ENCODE data around the gene CCDC194. TPM values are rescaled to one million over a fixed set of nuclear protein-coding genes. Genes with fewer than 3 reads are reported as not detected.

The CCDC194 gene, protein sequence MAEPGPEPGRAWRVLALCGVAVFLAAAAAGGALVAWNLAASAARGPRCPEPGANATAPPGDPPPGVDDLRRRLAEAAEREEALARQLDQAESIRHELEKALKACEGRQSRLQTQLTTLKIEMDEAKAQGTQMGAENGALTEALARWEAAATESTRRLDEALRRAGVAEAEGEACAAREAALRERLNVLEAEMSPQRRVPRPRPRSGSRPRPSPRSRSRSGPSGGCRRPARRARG
- not detected in 2 replicates for total RNA-seq (ENCODE audit: low replicate concordance)

DNA sequence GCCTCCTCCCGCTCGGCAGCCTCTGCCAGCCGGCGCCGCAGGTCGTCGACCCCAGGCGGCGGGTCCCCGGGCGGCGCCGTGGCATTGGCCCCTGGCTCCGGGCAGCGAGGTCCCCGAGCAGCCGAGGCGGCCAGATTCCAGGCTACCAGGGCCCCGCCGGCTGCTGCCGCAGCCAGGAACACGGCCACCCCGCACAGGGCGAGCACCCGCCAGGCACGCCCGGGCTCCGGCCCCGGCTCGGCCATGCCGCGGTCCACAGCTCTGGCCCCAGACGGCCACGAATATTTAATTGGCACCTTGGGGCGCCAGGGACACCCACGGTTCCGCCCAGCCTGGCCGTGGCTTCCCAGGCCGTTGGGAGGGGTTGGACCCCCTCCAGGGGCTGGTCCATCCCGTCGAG lies at the start of gene CCDC194:
Gene CCDC194, minus strand, starts transcription at position 283 of the 400 bp plus-strand sequence. Its CDS starts 38 bp downstream, at position 245.

DNA sequence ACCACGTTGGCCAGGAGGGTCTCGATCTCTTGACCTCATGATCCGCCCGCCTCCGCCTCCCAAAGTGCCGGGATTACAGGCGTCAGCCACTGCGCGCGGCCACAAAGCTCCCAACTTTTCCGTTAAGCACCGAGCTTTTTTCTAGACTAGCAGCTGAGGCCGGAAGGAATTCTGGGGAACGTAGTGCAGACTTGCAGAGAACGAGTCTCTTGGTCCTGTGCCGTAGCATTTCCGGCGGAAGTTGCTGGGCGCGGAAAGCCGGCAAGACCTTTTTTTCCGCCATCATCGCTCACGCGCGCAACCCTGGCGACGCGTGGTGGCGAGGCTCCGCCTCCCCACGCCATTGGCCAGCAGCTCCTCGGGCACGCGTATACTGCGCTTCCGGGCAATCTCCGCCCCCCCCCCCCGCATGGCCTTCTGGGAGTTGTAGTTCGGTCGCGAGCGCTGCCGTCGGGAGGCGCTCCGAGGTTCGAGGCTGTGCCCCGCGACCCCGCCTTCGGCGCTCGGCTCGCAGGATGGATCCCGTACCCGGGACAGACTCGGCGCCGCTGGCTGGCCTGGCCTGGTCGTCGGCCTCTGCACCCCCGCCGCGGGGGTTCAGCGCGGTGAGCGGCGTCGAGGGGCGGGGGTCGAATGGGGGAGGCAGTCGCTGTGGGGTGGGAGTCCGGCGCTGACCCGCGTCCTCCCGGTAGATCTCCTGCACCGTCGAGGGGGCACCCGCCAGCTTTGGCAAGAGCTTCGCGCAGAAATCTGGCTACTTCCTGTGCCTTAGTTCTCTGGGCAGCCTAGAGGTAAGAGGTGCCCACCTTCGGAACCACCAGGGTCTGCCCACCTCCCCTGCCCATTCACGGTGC lies 25.9 kb upstream of the CCDC194 start, which contains the start of gene MVB12A:
Gene MVB12A, plus strand, starts transcription at position 427 of the 854 bp plus-strand sequence. Its CDS starts 89 bp downstream, at position 516.

DNA sequence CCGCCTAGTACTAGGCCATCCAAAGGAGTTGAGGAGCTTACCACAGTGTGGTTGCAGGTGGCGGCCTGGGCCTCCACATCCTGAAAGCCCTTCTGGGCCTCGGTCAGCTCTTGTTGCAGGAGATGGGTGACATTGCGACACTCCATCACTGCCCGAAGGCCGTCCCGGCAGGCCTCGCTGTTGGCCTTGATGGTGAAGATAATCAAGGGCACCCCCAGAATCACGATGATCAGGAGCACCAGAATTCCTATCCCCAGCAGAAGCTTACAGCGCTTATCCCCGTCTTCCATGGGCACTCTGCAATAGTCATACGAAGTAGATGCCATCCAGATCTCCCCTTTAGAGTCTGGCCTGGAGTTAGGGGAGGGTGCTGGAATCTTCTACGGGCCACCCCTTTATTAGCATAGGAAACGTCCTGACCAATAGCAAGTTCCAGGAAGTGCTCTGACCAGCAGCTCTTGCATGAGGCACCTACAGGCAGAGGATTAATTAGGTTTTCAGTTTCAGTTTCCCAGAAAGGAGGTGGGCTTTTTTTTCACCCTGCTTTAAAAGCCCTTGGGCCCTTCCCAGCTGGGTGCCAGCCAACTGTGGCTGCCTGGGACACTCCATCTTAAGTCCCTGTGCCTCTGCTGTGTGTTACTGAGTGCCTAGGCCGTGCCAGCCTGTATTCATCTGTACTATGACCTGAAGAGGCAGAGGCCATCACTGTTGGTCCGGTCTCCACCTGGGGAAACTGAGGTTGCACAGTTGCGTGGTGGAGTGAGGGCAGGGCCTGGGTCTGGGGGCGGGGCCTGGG lies 11.5 kb upstream of the CCDC194 start, which contains the start of gene BST2:
Gene BST2, minus strand, starts transcription at position 381 of the 796 bp plus-strand sequence. Its CDS starts 55 bp downstream, at position 326.

DNA sequence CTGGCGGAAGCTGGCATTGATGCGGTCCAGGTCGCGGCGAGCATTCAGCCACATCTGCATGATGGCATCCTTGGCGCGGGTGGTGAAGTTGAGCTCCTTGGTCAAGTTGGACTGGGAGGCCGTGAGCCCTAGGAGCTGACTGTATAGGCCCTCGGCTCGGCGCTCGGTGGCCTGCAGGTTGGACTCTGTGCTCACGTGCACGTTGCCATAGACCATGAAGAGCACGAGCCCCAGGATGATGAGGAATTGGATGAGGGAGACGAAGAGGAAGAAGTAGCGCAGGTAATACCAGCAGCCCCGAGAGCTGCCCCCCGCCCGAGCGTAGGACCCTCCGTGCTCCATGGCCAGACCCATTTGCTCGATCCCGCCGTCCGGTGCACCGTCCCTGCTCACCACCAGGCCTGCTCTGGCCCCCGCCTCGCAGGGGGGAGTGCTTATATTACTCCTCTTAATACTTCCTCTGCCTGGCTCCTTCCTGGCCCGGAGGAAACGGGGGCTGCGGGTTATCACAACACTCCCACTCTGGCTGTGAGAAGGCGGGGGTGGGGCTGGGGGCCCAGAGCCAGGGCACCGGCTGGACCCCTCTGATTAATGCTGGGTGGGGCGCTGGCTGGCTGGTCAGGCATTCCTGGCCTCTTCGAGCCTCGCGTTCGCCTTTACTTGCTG lies 16.9 kb downstream of the CCDC194 start, which contains the start of gene PLVAP:
Gene PLVAP, minus strand, starts transcription at position 408 of the 666 bp plus-strand sequence. Its CDS starts 54 bp downstream, at position 354.

Other genes with a start within 250 kb of the CCDC194 start
- gene USE1, start 178.8 kb downstream of the CCDC194 start, total RNA-seq (ENCODE audit: low replicate concordance), result 29.6 and 48.1 TPM in 2 replicates
- gene OCEL1, start 168.0 kb downstream of the CCDC194 start, total RNA-seq (ENCODE audit: low replicate concordance), result 0.94 and 4.0 TPM in 2 replicates
- 17.8 and 50.4 TPM in 2 replicates for gene NR2F6, start 148.3 kb downstream of the CCDC194 start, total RNA-seq (ENCODE audit: low replicate concordance)
- gene USHBP1, start 129.5 kb downstream of the CCDC194 start, total RNA-seq (ENCODE audit: low replicate concordance), result 1.1 TPM in 1 of 2 replicates, not detected in the other
- 96.8 and 107 TPM in 2 replicates for gene BABAM1, start 126.8 kb downstream of the CCDC194 start, total RNA-seq (ENCODE audit: low replicate concordance)
- 0.12 and 0.38 TPM in 2 replicates for gene ANKLE1, start 112.3 kb downstream of the CCDC194 start, total RNA-seq (ENCODE audit: low replicate concordance)
- 5.3 and 7.5 TPM in 2 replicates for gene ABHD8, start 90.8 kb downstream of the CCDC194 start, total RNA-seq (ENCODE audit: low replicate concordance)
- 17.9 and 27.8 TPM in 2 replicates for gene MRPL34, start 88.3 kb downstream of the CCDC194 start, total RNA-seq (ENCODE audit: low replicate concordance)
- 8.4 and 34.8 TPM in 2 replicates for gene DDA1, start 84.6 kb downstream of the CCDC194 start, total RNA-seq (ENCODE audit: low replicate concordance)
- 3.3 and 4.8 TPM in 2 replicates for gene ANO8, start 59.3 kb downstream of the CCDC194 start, total RNA-seq (ENCODE audit: low replicate concordance)
- 7.6 and 13.2 TPM in 2 replicates for gene GTPBP3, start 56.6 kb downstream of the CCDC194 start, total RNA-seq (ENCODE audit: low replicate concordance)
- gene PLVAP, start 16.9 kb downstream of the CCDC194 start, total RNA-seq (ENCODE audit: low replicate concordance), result 0.08 and 1.1 TPM in 2 replicates
- gene BST2, start 11.4 kb upstream of the CCDC194 start, total RNA-seq (ENCODE audit: low replicate concordance), result 7.7 and 9.0 TPM in 2 replicates
- 10.4 and 36.0 TPM in 2 replicates for gene MVB12A, start 25.9 kb upstream of the CCDC194 start, total RNA-seq (ENCODE audit: low replicate concordance)
- under 0.01 and 0.12 TPM in 2 replicates for gene TMEM221, start 54.5 kb upstream of the CCDC194 start, total RNA-seq (ENCODE audit: low replicate concordance)
- not detected in 2 replicates for gene NXNL1, start 66.7 kb upstream of the CCDC194 start, total RNA-seq (ENCODE audit: low replicate concordance)
- 11.7 and 59.9 TPM in 2 replicates for gene SLC27A1, start 76.3 kb upstream of the CCDC194 start, total RNA-seq (ENCODE audit: low replicate concordance)
- 26.0 and 53.5 TPM in 2 replicates for gene PGLS, start 117.5 kb upstream of the CCDC194 start, total RNA-seq (ENCODE audit: low replicate concordance)
- gene COLGALT1, start 161.5 kb upstream of the CCDC194 start, total RNA-seq (ENCODE audit: low replicate concordance), result 74.5 and 132 TPM in 2 replicates

Measured in smooth muscle cell of the coronary artery (primary cell).